GM21786 (cell line): ENCODE data around the gene DPP6.

ENCODE experiments used
- ATAC-seq: cut with Tn5 transposase; IDR thresholded peaks from one replicate; pipeline ENCODE4 v1.9.1; 2021; ENCODE audit not compliant: unreplicated experiment

Gene DPP6

GRCh38 chr7:154867068-154867467 lies 814.9 kb downstream of the DPP6 start:
- peak; percentile 66 for ATAC-seq

GRCh38 chr7:154868921-154869320 lies 816.7 kb downstream of the DPP6 start:
- no peak for ATAC-seq

DNA sequence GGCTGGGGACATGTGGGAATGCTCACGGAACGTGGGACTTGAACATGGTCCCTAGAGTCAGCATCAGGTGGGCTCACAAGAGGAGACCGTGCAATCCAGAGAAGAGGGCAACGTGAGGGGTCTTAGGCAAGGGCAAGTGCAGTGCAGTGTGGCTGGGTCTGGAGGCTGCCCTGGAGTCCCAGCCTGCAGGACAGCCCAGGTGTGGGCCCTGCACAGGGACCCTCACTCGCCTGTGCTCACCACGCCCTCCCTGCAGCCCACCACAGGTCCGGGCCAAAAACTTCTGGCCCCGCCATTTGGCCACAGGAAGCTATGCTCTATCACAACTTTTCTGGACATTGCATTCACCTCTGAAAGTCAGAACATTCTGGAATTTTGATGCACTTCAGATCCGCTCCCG lies 817.2 kb downstream of the DPP6 start:
- ATAC-seq: no peak

GRCh38 chr7:154871507-154871906 lies 819.3 kb downstream of the DPP6 start:
- ATAC-seq: no peak

- no peak for ATAC-seq
Observed at GRCh38 chr7:154871928-154872750, 819.9 kb downstream of the DPP6 start.

- no peak for ATAC-seq
Observed at GRCh38 chr7:154872811-154873499, 820.8 kb downstream of the DPP6 start.

- no peak for ATAC-seq
Observed at GRCh38 chr7:154873500-154874121, 821.4 kb downstream of the DPP6 start.

DNA sequence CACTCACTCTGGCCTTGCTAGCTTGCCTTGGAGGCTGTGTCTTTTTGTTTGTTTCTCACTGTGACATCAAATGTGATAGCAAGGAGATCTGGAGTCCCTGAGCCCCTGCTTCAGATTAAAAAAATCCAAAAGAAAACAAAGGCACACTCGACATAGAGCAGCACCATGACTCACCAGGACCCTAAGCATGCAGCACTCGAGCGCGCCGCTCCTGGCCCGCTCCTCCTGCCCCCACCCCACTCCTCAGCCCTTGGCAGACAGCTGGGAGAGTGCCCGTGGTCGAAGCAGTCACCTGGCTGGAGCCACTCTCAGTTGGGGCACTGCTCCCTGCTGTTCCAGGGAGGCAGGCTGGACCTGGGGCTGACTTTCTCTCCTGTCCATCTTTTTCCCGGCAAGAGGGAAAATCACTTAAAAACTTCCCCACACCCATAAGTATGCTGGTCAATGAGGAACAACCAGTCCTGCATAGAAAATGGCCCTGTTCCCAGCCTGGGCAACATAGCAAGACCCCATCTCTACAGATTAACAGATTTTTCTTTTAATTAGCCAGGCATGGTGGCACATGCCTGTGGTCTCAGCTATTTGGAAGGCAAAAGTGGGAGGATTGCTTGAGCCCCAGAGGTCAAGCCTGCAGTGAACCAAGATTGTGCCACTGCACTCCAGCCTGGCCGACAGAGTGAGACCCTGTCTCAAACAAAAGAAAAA lies 822.4 kb downstream of the DPP6 start:
- ATAC-seq: no peak

DNA sequence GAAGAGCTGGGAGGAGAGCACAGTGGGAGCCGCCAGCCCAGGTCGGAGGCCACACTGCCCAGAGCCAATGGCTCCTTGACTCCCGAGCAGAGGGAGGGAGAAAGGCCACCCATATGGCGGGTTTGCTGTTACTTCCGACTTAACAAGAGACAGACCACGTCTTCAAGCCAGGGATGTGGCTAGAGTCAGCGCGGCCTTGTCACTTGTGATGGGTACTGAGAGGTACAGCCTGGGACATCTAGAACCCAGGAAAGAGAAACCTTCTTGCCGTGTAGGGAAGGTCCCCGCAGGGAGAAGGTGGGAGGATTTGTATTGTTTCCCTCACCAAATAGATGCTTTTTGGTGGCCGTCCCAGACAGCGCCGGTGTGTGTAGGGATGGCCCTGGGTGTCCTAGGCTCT lies 823.1 kb downstream of the DPP6 start:
- ATAC-seq: no peak

- no peak for ATAC-seq
Observed at GRCh38 chr7:154876516-154876915, 824.3 kb downstream of the DPP6 start.

GRCh38 chr7:154877031-154877430 lies 824.8 kb downstream of the DPP6 start:
- no peak for ATAC-seq

DNA sequence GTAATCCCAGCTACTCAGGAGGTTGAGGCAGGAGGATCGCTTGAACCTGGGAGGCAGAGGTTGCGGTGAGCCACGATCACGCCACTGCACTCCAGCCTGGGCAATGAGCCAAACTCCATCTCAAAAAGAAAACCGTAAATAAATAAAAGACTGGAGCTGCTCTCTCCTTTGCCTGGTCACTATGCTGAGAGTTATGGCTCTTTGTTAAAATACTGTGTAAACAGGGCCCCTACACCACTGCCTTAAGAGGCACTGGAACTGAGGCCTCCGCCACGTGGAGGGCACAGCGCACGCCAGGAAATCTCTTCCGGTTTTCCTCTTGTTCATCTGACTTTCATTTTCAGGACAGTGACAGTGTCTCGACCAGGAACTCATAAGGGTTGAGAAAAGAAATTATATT lies 827.4 kb downstream of the DPP6 start:
- no peak for ATAC-seq

- ATAC-seq: no peak
Observed at GRCh38 chr7:154880513-154880912, 828.3 kb downstream of the DPP6 start.

- ATAC-seq: no peak
Observed at GRCh38 chr7:154881026-154881425, 828.8 kb downstream of the DPP6 start.

DNA sequence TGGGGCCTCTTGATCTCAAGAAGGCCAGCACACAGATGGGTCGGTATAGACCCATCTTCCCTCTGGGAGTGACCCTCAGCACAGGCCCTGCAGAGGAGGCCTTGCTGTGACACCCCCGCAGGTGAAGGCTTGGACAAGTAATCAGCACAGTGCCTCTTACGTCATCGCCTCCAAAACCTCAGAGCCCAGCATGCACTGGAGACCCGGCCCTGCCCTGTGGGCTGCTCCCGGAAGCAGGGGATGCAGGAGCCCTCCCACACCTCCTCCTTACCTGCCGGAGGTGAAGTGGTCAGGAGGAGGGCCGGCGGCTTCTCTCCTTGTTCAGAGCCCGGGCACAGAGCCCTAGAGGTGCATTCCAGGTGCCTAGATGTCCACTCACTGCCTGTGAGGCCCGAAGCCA lies 829.3 kb downstream of the DPP6 start:
- no peak for ATAC-seq

- no peak for ATAC-seq
Observed at GRCh38 chr7:154882931-154883474, 830.8 kb downstream of the DPP6 start.

DNA sequence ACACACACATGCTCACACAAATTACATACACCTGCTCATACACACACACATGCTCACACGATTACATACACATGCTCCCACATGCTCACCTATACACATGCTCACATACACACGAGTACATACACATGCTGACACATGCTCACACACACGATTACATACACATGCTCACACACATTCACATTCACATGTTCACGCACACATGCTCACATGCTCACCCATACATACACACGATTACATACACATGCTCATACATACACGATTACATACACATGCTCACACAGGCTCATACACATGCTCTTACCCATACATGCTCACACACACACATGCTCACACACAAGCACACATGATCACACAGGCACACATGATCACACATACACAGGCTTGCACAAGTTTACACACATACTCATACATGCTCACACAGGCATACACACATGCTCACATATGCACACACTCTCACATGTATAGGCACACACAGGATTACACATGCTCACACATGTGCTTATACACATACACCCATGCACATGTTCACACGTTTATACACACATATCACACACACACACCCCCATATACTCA lies 832.2 kb downstream of the DPP6 start:
- ATAC-seq: no peak

GRCh38 chr7:154886591-154886990 lies 834.4 kb downstream of the DPP6 start:
- ATAC-seq: no peak

- ATAC-seq: no peak
Observed at GRCh38 chr7:154888690-154889089, 836.5 kb downstream of the DPP6 start.

DNA sequence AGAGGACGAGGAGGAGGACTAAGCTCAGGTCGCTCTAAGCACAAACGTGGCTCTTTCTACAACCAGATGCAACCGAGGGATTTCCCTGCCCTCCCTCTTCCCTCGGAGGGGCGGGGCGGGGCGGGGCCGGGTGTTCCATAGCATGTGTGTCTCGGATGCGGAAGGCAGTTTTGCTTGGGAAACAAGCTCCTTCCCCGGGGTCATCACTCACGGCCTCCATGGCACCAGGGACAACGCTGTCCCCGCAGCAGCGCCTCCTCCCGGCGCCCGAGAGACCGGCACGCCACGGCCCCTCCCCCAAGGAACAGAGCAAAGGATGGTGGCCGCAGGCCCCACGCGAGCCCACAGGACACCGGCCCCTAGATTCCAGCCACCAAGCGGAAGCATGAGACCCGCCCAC lies 840.3 kb downstream of the DPP6 start:
- ATAC-seq: no peak

GRCh38 chr7:154896076-154896475 lies 843.9 kb downstream of the DPP6 start:
- ATAC-seq: no peak
